Measurements from ENCODE around the gene ZFP36L1. TPM values are rescaled to one million over a fixed set of nuclear protein-coding genes. Genes with fewer than 3 reads are reported as not detected.

ZFP36L1 gene, protein sequence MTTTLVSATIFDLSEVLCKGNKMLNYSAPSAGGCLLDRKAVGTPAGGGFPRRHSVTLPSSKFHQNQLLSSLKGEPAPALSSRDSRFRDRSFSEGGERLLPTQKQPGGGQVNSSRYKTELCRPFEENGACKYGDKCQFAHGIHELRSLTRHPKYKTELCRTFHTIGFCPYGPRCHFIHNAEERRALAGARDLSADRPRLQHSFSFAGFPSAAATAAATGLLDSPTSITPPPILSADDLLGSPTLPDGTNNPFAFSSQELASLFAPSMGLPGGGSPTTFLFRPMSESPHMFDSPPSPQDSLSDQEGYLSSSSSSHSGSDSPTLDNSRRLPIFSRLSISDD
- 9.1 and 10.5 TPM in 2 replicates for polyA plus RNA-seq

DNA sequence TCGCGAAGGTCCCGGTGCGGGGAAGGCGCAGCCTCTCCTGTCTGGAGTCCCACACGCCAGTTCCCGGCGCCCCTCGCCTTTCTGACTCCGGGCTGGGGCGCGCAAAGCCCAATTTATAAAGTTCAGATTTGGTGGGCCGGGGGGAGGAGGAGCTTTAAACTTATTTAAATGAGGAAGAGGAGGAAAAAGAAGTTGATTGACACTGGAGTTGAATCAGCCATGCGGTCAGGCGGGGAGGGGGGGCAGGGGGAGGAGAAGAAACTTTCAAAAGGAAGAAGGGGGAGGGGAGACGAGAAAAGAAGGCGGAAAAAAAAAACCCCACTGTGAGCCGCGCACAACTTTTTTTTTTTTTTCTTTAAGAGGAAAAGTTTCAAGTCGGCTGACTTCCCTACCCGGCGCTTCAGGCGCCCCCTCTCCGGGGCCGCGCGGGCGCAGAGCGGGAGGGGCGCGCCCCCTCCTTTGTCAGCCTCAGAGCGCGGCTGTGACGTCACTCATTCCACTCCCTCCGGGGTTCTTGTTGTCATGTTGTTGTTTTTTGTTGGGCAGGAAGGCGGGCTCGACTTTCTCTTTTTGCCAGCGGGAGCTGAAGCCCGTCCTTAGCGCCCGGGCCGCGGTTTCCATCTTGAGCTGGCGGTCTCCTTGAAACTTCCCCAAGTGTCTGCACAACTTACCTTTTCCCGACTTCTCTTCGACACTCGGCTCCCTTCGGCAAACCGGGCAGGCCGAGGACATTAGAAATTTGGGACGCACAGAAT is at the start of gene ZFP36L1:
TSS of gene ZFP36L1 (minus strand) at position 89 of the 755 bp plus-strand sequence. CDS start 129 bp downstream, outside the sequence.

Other genes starting within 250 kb of the ZFP36L1 start
- 3.0 and 22.7 TPM in 2 replicates for gene ACTN1, start 186.2 kb upstream of the ZFP36L1 start, polyA plus RNA-seq